Cardiac muscle cell (in vitro differentiated cells and primary cell): ENCODE measurements around the gene TRMT61A. TPM values are rescaled to one million over a fixed set of nuclear protein-coding genes. Genes with fewer than 3 reads are reported as not detected.
"Not testable (repeated sequence)": the region's sequence is repeated elsewhere in the genome, so short reads cannot be mapped to it uniquely, and the experiment has no call there.

Source experiments
- DNase-seq, 2 donors: peaks; one replicate each; pipeline versions ENCODE4 v3.0.0 to v3.0.0-alpha.2; 2010 to 2017; ENCODE audit warnings: low read depth in 1 of 2, low spot score in 1 of 2
- H3K27ac ChIP-seq: fragments of 200-600 bp; sonication (generic); 2 replicates; pipeline ENCODE4 v1.5.1; 2016
- H3K27me3 ChIP-seq: fragments of 200-600 bp; sonication (generic); 2 replicates; pipeline ENCODE4 v1.6.0; 2016; ENCODE audit warnings: control low read depth
- H3K36me3 ChIP-seq: fragments of 200-600 bp; sonication (generic); 2 replicates; pipeline ENCODE4 v1.5.1; 2016; ENCODE audit warnings: control low read depth
- H3K4me1 ChIP-seq: fragments of 200-600 bp; sonication (generic); 2 replicates; pipeline ENCODE4 v1.8.1; 2017; ENCODE audit warnings: low read depth, mild to moderate bottlenecking, mixed run types
- H3K4me3 ChIP-seq: fragments of 200-600 bp; sonication (generic); 2 replicates; pipeline ENCODE4 v1.5.1; 2016; ENCODE audit warnings: mild to moderate bottlenecking
- H3K9me3 ChIP-seq: fragments of 200-600 bp; sonication (generic); 2 replicates; pipeline ENCODE4 v1.5.1; 2017; ENCODE audit warnings: low read depth, mild to moderate bottlenecking, control low read depth
- CTCF ChIP-seq: IDR thresholded peaks from 2 replicates; pipeline ENCODE4 v1.5.1; 2012; ENCODE audit warnings: low read depth, mild to moderate bottlenecking, low read length
- polyA plus RNA-seq: library from polyadenylated mRNA; unstranded; fragments of >200 nt; fragmentation: Nextera tagmentation; extraction: Ambion mirVana; gene quantifications from 2 replicates; pipeline ENCODE4 v1.2.1, GENCODE V29; 2016
- total RNA-seq: library from RNA; depleted of rRNA; stranded (reverse); fragments of >200 nt; gene quantifications from 2 replicates; pipeline ENCODE4 v1.2.3, GENCODE V29; 2016

The TRMT61A gene
- total and polyA plus RNA-seq, 2 experiments from 2014 or later: 7.4 to 7.5 TPM

DNA sequence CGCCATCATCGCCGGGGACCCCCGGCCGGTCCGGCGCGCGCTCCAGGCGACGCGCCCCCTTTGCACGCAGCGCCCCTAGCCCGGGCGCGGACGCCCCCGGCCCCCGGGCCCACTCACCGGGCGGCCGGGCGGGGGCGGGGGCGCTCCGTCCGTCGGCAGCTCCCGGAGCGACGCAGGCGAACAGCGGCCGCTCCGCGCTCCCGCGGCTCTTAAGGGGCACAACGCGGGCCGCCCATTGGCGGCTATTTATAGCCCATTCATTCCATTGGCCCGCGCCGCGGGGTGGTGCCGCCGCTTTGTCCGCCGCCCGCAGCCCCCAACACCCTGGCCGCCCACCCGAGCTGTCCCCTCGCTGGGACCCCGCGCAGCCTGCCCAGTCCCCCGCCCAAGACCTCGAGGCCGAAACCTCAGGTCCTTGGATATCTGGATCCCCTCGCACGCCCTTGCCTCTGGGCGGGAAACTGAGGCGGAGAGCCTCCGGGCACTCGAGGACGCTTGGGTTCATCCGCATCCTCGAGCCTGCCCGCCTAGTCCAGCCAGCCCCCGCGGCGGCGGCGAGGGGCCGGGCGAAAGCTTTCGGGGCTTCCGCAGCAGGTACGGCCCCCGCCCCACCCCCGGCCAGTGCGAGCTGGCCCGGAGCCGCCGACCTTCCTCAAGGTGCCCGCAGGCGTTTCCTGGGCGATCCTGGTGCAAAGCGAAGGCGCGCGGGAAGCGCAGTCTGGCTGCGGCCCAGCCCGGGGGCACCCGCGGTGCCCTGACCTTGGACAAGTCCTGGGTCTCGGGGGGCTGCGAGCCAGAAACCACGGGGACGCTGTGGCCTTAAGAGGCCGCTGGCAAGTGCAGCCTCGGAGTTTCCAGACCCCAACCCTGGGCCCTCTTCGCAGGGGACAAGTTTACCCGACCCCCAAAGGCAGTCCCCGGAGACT is 6.1 kb upstream of the TRMT61A start, which contains the start of gene CKB:
Gene CKB, minus strand, starts transcription at position 182 of the 926 bp plus-strand sequence. CDS start 337 bp downstream, outside the sequence.
- TF ChIP-seq CTCF: no peak
- no peak within 1 kb of the TSS for H3K27ac ChIP-seq
- peaks cover 17% of the 10 kb centered on the region for H3K27me3 ChIP-seq
- peak within 1 kb of the TSS; percentile 55 for H3K4me3 ChIP-seq
- no peaks in the 10 kb centered on the region for H3K36me3 ChIP-seq
- H3K9me3 ChIP-seq: no peaks in the 10 kb centered on the region
- H3K4me1 ChIP-seq: peaks cover 10% of the 10 kb centered on the region
- peak; percentile 54 to 88 for DNase-seq

DNA sequence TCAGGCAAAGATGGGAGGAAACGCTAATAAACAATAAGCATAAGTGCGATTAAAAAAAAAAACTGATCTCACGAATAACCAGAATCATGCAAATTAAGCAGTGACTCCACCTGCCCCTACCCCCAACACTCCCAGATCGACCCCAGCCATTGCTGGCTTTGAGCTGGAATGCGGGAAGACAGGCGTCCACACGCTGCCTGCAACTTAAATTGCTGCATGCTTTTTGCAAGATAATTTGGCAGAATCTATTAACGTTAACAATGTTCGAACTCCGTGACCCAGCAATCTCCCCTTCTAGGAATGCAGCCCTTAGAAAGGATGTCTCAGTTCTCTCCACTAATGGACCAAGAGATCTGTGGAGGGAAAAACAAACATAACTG is 5.4 kb upstream of the TRMT61A start:
- no peak for DNase-seq
- Histone ChIP-seq H3K36me3 (no peaks in the 10 kb centered on the region), H3K9me3 (no peaks in the 10 kb centered on the region), H3K27me3 (peaks cover 17% of the 10 kb centered on the region), H3K27ac (no peak overlapping the region), H3K4me3 (no peak overlapping the region), H3K4me1 (peaks cover 14% of the 10 kb centered on the region)
- no peak for TF ChIP-seq CTCF

DNA sequence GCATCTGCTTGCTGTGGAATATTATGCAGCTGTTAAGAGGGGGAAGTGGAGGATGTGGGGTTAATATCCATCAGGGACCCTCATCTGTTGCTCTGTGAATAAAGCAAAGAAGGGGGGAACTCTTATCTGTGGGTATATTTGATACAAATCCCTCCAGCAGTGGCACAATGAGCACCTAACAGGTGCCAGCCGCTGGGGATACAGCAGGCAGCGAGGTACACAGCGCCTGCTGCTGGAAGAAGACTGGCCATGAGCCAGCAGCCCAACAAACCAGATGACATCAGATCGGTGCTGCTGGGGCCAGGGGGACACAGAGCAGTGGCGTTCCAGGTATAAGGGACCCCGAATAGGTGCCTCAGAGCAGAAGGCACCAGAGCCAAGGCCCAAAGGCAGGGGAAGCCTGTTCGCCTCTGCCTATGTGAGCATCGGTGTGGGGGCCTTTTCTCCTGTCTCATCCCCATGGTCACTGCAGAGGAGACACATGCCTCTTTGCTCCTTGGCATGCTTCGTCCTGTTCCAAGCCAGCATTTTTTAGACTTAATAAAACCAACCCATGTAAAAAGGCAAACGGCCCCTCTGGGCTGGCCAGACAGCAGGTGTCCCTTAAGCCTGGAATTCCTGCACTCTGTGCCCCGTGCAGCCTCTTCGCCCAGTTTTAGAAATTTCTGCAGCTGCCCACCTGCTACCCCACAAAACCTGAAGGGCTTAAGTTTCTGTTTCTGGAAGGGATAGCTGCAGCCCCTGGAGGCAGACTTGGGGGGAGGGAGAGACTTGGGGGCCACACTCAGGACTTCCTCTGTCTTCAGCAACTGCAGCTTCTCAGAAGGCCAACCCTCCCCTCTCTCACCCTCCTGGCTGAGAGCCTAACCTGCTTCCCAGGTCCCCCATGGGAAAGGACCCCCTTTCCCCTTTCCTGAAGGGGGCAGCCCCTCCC is 4.7 kb upstream of the TRMT61A start:
- DNase-seq: no peak
- H3K4me3 ChIP-seq: no peak overlapping the region
- H3K9me3 ChIP-seq: no peaks in the 10 kb centered on the region
- H3K27ac ChIP-seq: no peak overlapping the region
- peaks cover 14% of the 10 kb centered on the region for H3K4me1 ChIP-seq
- no peaks in the 10 kb centered on the region for H3K36me3 ChIP-seq
- TF ChIP-seq CTCF: no peak
- H3K27me3 ChIP-seq: peaks cover 17% of the 10 kb centered on the region

- H3K4me1 ChIP-seq: peaks cover 14% of the 10 kb centered on the region
- H3K9me3 ChIP-seq, DNase-seq, H3K36me3 ChIP-seq, H3K4me3 ChIP-seq: not testable (repeated sequence)
- peak overlapping the region; percentile 36 for H3K27ac ChIP-seq
- H3K27me3 ChIP-seq: peaks cover 17% of the 10 kb centered on the region
These were observed 3.4 kb upstream of the TRMT61A start for GRCh38 chr14:103525430-103526246.

- H3K27ac ChIP-seq: no peak overlapping the region
- no peak for DNase-seq
- no peak for TF ChIP-seq CTCF
- H3K36me3 ChIP-seq: no peaks in the 10 kb centered on the region
- H3K9me3 ChIP-seq: no peaks in the 10 kb centered on the region
- peaks cover 17% of the 10 kb centered on the region for H3K27me3 ChIP-seq
- H3K4me1 ChIP-seq: peaks cover 14% of the 10 kb centered on the region
- H3K4me3 ChIP-seq: no peak overlapping the region
These were observed 2.6 kb upstream of the TRMT61A start for GRCh38 chr14:103526247-103526913.
